NCI-H526 treated with DMSO at 0.1 percent for 48 hours (cell line): ENCODE data around the gene CST2.
"Not testable (repeated sequence)": the region's sequence is repeated elsewhere in the genome, so short reads cannot be mapped to it uniquely, and the experiment has no call there.

ENCODE experiments used
- DNase-seq: peaks from one replicate; lab custom pipeline; 2025; lab: John Stamatoyannopoulos, UW

Gene CST2

GRCh38 chr20:23826541-23827021 is at the start of gene CST2:
Gene CST2, minus strand, starts transcription at chr20:23826729. Its CDS starts 69 bp downstream, at chr20:23826660.
- no peak for DNase-seq

GRCh38 chr20:23875606-23876237 is 49.2 kb upstream of the CST2 start:
- no peak for DNase-seq

GRCh38 chr20:23874747-23875146 is 48.2 kb upstream of the CST2 start:
- no peak for DNase-seq

GRCh38 chr20:23873370-23874015 is 47.0 kb upstream of the CST2 start:
- DNase-seq: no peak

GRCh38 chr20:23872065-23872464 is 45.5 kb upstream of the CST2 start:
- no peak for DNase-seq

GRCh38 chr20:23870461-23870860 is 43.9 kb upstream of the CST2 start:
- no peak for DNase-seq

- DNase-seq: no peak
Observed at GRCh38 chr20:23869520-23869919, 43.0 kb upstream of the CST2 start.

GRCh38 chr20:23868321-23868720 is 41.8 kb upstream of the CST2 start:
- DNase-seq: no peak

GRCh38 chr20:23867152-23867776 is 40.7 kb upstream of the CST2 start:
- no peak for DNase-seq

GRCh38 chr20:23860771-23861170 is 34.2 kb upstream of the CST2 start:
- not testable (repeated sequence) for DNase-seq

GRCh38 chr20:23857962-23858595 is 31.6 kb upstream of the CST2 start:
- DNase-seq: no peak

GRCh38 chr20:23856736-23857135 is 30.2 kb upstream of the CST2 start:
- no peak for DNase-seq

GRCh38 chr20:23856226-23856625 is 29.7 kb upstream of the CST2 start:
- DNase-seq: no peak

GRCh38 chr20:23841693-23842092 is 15.2 kb upstream of the CST2 start:
- no peak for DNase-seq

GRCh38 chr20:23835716-23836115 is 9.2 kb upstream of the CST2 start:
- no peak for DNase-seq

- no peak for DNase-seq
Observed at GRCh38 chr20:23832775-23833513, 6.4 kb upstream of the CST2 start.

GRCh38 chr20:23831961-23832360 is 5.4 kb upstream of the CST2 start:
- not testable (repeated sequence) for DNase-seq

- DNase-seq: no peak
Observed at GRCh38 chr20:23823621-23824324, 2.8 kb downstream of the CST2 start.

- no peak for DNase-seq
Observed at GRCh38 chr20:23823111-23823510, 3.4 kb downstream of the CST2 start.

GRCh38 chr20:23820493-23820892 is 6.0 kb downstream of the CST2 start:
- DNase-seq: no peak

- DNase-seq: not testable (repeated sequence)
Observed at GRCh38 chr20:23811559-23811958, 15.0 kb downstream of the CST2 start.
